Endothelial cell of umbilical vein (primary cell): ENCODE data around the gene ACHE.

Source experiments
- CTCF ChIP-seq, 2 donors: IDR thresholded peaks; 1 replicate in 1 of 2; 2 replicates in 1 of 2; pipeline ENCODE4 v1.5.1; 2011; ENCODE audit warnings: low read length in 2 of 2, mild to moderate bottlenecking in 2 of 2, moderate library complexity in 2 of 2, control low read depth in 1 of 2, inconsistent platforms in 1 of 2, low read depth in 1 of 2; ENCODE audit not compliant: insufficient read depth in 1 of 2; ENCODE audit errors: extremely low read depth in 1 of 2
- MAX ChIP-seq: IDR thresholded peaks from 2 replicates; pipeline ENCODE4 v1.6.1; 2011; ENCODE audit not compliant: insufficient read depth, insufficient read length

- TF ChIP-seq CTCF (IDR thresholded peaks at IDR 0.05; ENCODE audit: extremely low read depth in 1 of 2, insufficient read depth in 1 of 2, low read depth in 1 of 2, low read length in 2 of 2) (no peak), MAX (no peak)
Measured at GRCh38 chr7:100899432-100899831, 3.7 kb upstream of the ACHE start.
